ENCODE results near the gene HTR7.
A peak's percentile ranks its signal among the peaks of the same experiment; 100 is the strongest.

The HTR7 gene

GRCh38 chr10:90751107-90751997 is 106.5 kb downstream of the HTR7 start:
- 20% methylated on average over 3 of the region's 4 CpGs for WGBS
- Histone ChIP-seq H3K4ac (ENCODE audit: low read depth in 1 of 2, low read length in 2 of 2) (no peak overlapping the region), H3K27ac (ENCODE audit: low read length, poor library complexity, severe bottlenecking) (no peak overlapping the region), H3K79me1 (replicated peaks; ENCODE audit: low read length, poor library complexity, severe bottlenecking) (no peaks in the 10 kb centered on the region), H2AFZ (ENCODE audit: low read depth, low read length) (no peak overlapping the region), H3K4me2 (ENCODE audit: low read length, poor library complexity, severe bottlenecking) (no peak overlapping the region), H4K8ac (ENCODE audit: low read length) (no peak overlapping the region), H3K14ac (ENCODE audit: low read length in 2 of 2) (no peak overlapping the region), H2BK12ac (ENCODE audit: low read length in 2 of 2) (no peak overlapping the region), H3K9ac (ENCODE audit: low read length) (no peak overlapping the region), H4K91ac (ENCODE audit: low read length) (no peak overlapping the region), H3K4me1 (ENCODE audit: control insufficient read depth, insufficient read depth, low read depth, low read length) (no peaks in the 10 kb centered on the region), H2AK5ac (ENCODE audit: low read length, severe bottlenecking) (no peak overlapping the region), H3K18ac (ENCODE audit: low read depth in 1 of 2, low read length in 2 of 2) (no peak overlapping the region), H3K4me3 (ENCODE audit: insufficient read depth in 1 of 2, low read depth in 1 of 2, low read length in 2 of 2) (no peak overlapping the region), H3K36me3 (ENCODE audit: control insufficient read depth in 1 of 2, insufficient read depth in 2 of 2, low read depth in 1 of 2, low read length in 2 of 2) (no peaks in the 10 kb centered on the region), H2BK15ac (ENCODE audit: low read depth, poor library complexity, severe bottlenecking) (no peak overlapping the region), H2BK120ac (ENCODE audit: low read depth, low read length) (no peak overlapping the region), H3K23ac (ENCODE audit: low read length in 2 of 2) (no peak overlapping the region), H3K27me3 (ENCODE audit: control insufficient read depth in 1 of 2, insufficient read depth in 1 of 2, low read length in 2 of 2) (peaks cover 0 to 8% of the 10 kb centered on the region in 2 experiments), H3K9me3 (ENCODE audit: control insufficient read depth, low read length) (no peaks in the 10 kb centered on the region), H2BK5ac (ENCODE audit: low read depth, low read length, poor library complexity, severe bottlenecking) (no peak overlapping the region)
- peak; percentile 62 for DNase-seq

GRCh38 chr10:90746829-90747228 is 111.0 kb downstream of the HTR7 start:
- WGBS = 96% methylated on average over 2 of the region's 3 CpGs
- H3K18ac ChIP-seq (ENCODE audit: low read depth in 1 of 2, low read length in 2 of 2) = no peak overlapping the region
- no peak overlapping the region for H3K4ac ChIP-seq (ENCODE audit: low read depth in 1 of 2, low read length in 2 of 2)
- H2AK5ac ChIP-seq (ENCODE audit: low read length, severe bottlenecking) = no peak overlapping the region
- peaks cover 0 to 8% of the 10 kb centered on the region in 2 experiments for H3K27me3 ChIP-seq (ENCODE audit: control insufficient read depth in 1 of 2, insufficient read depth in 1 of 2, low read length in 2 of 2)
- no peak overlapping the region for H3K14ac ChIP-seq (ENCODE audit: low read length in 2 of 2)
- H3K79me1 ChIP-seq (replicated peaks; ENCODE audit: low read length, poor library complexity, severe bottlenecking) = no peaks in the 10 kb centered on the region
- H2AFZ ChIP-seq (ENCODE audit: low read depth, low read length) = no peak overlapping the region
- no peak overlapping the region for H2BK15ac ChIP-seq (ENCODE audit: low read depth, poor library complexity, severe bottlenecking)
- H3K23ac ChIP-seq (ENCODE audit: low read length in 2 of 2) = no peak overlapping the region
- no peak for DNase-seq
- no peak overlapping the region for H4K91ac ChIP-seq (ENCODE audit: low read length)
- no peak overlapping the region for H3K9ac ChIP-seq (ENCODE audit: low read length)
- no peak overlapping the region for H2BK12ac ChIP-seq (ENCODE audit: low read length in 2 of 2)
- H4K8ac ChIP-seq (ENCODE audit: low read length) = no peak overlapping the region
- peaks cover 2% of the 10 kb centered on the region for H3K4me1 ChIP-seq (ENCODE audit: control insufficient read depth, insufficient read depth, low read depth, low read length)
- H2BK120ac ChIP-seq (ENCODE audit: low read depth, low read length) = no peak overlapping the region
- H3K27ac ChIP-seq (ENCODE audit: low read length, poor library complexity, severe bottlenecking) = no peak overlapping the region
- H3K4me2 ChIP-seq (ENCODE audit: low read length, poor library complexity, severe bottlenecking) = no peak overlapping the region
- H3K36me3 ChIP-seq (ENCODE audit: control insufficient read depth in 1 of 2, insufficient read depth in 2 of 2, low read depth in 1 of 2, low read length in 2 of 2) = no peaks in the 10 kb centered on the region
- no peak overlapping the region for H3K4me3 ChIP-seq (ENCODE audit: insufficient read depth in 1 of 2, low read depth in 1 of 2, low read length in 2 of 2)
- H3K9me3 ChIP-seq (ENCODE audit: control insufficient read depth, low read length) = no peaks in the 10 kb centered on the region
- no peak overlapping the region for H2BK5ac ChIP-seq (ENCODE audit: low read depth, low read length, poor library complexity, severe bottlenecking)

GRCh38 chr10:90745565-90745964 is 112.3 kb downstream of the HTR7 start:
- H3K9me3 ChIP-seq (ENCODE audit: control insufficient read depth, low read length) = no peaks in the 10 kb centered on the region
- H3K9ac ChIP-seq (ENCODE audit: low read length) = no peak overlapping the region
- H3K36me3 ChIP-seq (ENCODE audit: control insufficient read depth in 1 of 2, insufficient read depth in 2 of 2, low read depth in 1 of 2, low read length in 2 of 2) = no peaks in the 10 kb centered on the region
- H2AK5ac ChIP-seq (ENCODE audit: low read length, severe bottlenecking) = no peak overlapping the region
- peaks cover 0 to 8% of the 10 kb centered on the region in 2 experiments for H3K27me3 ChIP-seq (ENCODE audit: control insufficient read depth in 1 of 2, insufficient read depth in 1 of 2, low read length in 2 of 2)
- H3K4me1 ChIP-seq (ENCODE audit: control insufficient read depth, insufficient read depth, low read depth, low read length) = peaks cover 2% of the 10 kb centered on the region
- no peak overlapping the region for H2BK120ac ChIP-seq (ENCODE audit: low read depth, low read length)
- H3K23ac ChIP-seq (ENCODE audit: low read length in 2 of 2) = no peak overlapping the region
- no peak overlapping the region for H2BK12ac ChIP-seq (ENCODE audit: low read length in 2 of 2)
- H3K4ac ChIP-seq (ENCODE audit: low read depth in 1 of 2, low read length in 2 of 2) = no peak overlapping the region
- WGBS = 17% methylated on average over 1 of the region's 2 CpGs
- H3K79me1 ChIP-seq (replicated peaks; ENCODE audit: low read length, poor library complexity, severe bottlenecking) = no peaks in the 10 kb centered on the region
- no peak overlapping the region for H3K14ac ChIP-seq (ENCODE audit: low read length in 2 of 2)
- no peak overlapping the region for H3K27ac ChIP-seq (ENCODE audit: low read length, poor library complexity, severe bottlenecking)
- no peak overlapping the region for H4K91ac ChIP-seq (ENCODE audit: low read length)
- no peak for DNase-seq
- no peak overlapping the region for H2BK15ac ChIP-seq (ENCODE audit: low read depth, poor library complexity, severe bottlenecking)
- no peak overlapping the region for H3K4me3 ChIP-seq (ENCODE audit: insufficient read depth in 1 of 2, low read depth in 1 of 2, low read length in 2 of 2)
- H4K8ac ChIP-seq (ENCODE audit: low read length) = no peak overlapping the region
- no peak overlapping the region for H3K4me2 ChIP-seq (ENCODE audit: low read length, poor library complexity, severe bottlenecking)
- no peak overlapping the region for H3K18ac ChIP-seq (ENCODE audit: low read depth in 1 of 2, low read length in 2 of 2)
- no peak overlapping the region for H2AFZ ChIP-seq (ENCODE audit: low read depth, low read length)
- H2BK5ac ChIP-seq (ENCODE audit: low read depth, low read length, poor library complexity, severe bottlenecking) = no peak overlapping the region

GRCh38 chr10:90743291-90743690 is 114.5 kb downstream of the HTR7 start:
- 68% methylated on average over 3 of the region's 3 CpGs for WGBS
- H3K14ac ChIP-seq (ENCODE audit: low read length in 2 of 2) = peak overlapping the region in 1 of 2 experiments; percentile 81
- peak overlapping the region; percentile 78 to 94 for H2BK12ac ChIP-seq (ENCODE audit: low read length in 2 of 2)
- no peaks in the 10 kb centered on the region for H3K36me3 ChIP-seq (ENCODE audit: control insufficient read depth in 1 of 2, insufficient read depth in 2 of 2, low read depth in 1 of 2, low read length in 2 of 2)
- H3K79me1 ChIP-seq (replicated peaks; ENCODE audit: low read length, poor library complexity, severe bottlenecking) = no peaks in the 10 kb centered on the region
- peak overlapping the region; percentile 45 for H4K8ac ChIP-seq (ENCODE audit: low read length)
- H3K4me3 ChIP-seq (ENCODE audit: insufficient read depth in 1 of 2, low read depth in 1 of 2, low read length in 2 of 2) = no peak overlapping the region
- H4K91ac ChIP-seq (ENCODE audit: low read length) = peak overlapping the region; percentile 70
- H3K4ac ChIP-seq (ENCODE audit: low read depth in 1 of 2, low read length in 2 of 2) = peak overlapping the region in 1 of 2 experiments; percentile 3
- no peaks in the 10 kb centered on the region for H3K9me3 ChIP-seq (ENCODE audit: control insufficient read depth, low read length)
- H3K27me3 ChIP-seq (ENCODE audit: control insufficient read depth in 1 of 2, insufficient read depth in 1 of 2, low read length in 2 of 2) = peaks cover 0 to 4% of the 10 kb centered on the region in 2 experiments
- DNase-seq = no peak
- H2BK5ac ChIP-seq (ENCODE audit: low read depth, low read length, poor library complexity, severe bottlenecking) = no peak overlapping the region
- H2BK15ac ChIP-seq (ENCODE audit: low read depth, poor library complexity, severe bottlenecking) = no peak overlapping the region
- H3K9ac ChIP-seq (ENCODE audit: low read length) = no peak overlapping the region
- no peak overlapping the region for H3K27ac ChIP-seq (ENCODE audit: low read length, poor library complexity, severe bottlenecking)
- H3K4me1 ChIP-seq (ENCODE audit: control insufficient read depth, insufficient read depth, low read depth, low read length) = peaks cover 2% of the 10 kb centered on the region
- H3K18ac ChIP-seq (ENCODE audit: low read depth in 1 of 2, low read length in 2 of 2) = peak overlapping the region; percentile 24 to 31
- H3K23ac ChIP-seq (ENCODE audit: low read length in 2 of 2) = no peak overlapping the region
- H2AFZ ChIP-seq (ENCODE audit: low read depth, low read length) = peak overlapping the region; percentile 51
- no peak overlapping the region for H3K4me2 ChIP-seq (ENCODE audit: low read length, poor library complexity, severe bottlenecking)
- H2AK5ac ChIP-seq (ENCODE audit: low read length, severe bottlenecking) = no peak overlapping the region
- no peak overlapping the region for H2BK120ac ChIP-seq (ENCODE audit: low read depth, low read length)

Data from mesenchymal stem cell (in vitro differentiated cells and primary cell).